Gastrocnemius medialis (tissue), 4 donors: ENCODE measurements around the gene RFXANK. TPM values are rescaled to one million over a fixed set of nuclear protein-coding genes. Genes with fewer than 3 reads are reported as not detected.

ENCODE experiments used
- ATAC-seq, 2 donors: fragments of 150-250 bp; one replicate each; pipeline ENCODE4 v1.9.1; 2016
- DNase-seq, 2 donors: peaks; one replicate each; pipeline ENCODE4 v3.0.0-alpha.2; 2019
- H3K27ac ChIP-seq, 4 donors: fragments of 200-600 bp; sonication (generic); 1 replicate in 1 of 4; 2 replicates in 3 of 4; pipeline ENCODE4 v1.5.1; 2016 to 2018; ENCODE audit warnings: mild to moderate bottlenecking in 2 of 4, moderate library complexity in 1 of 4
- H3K27me3 ChIP-seq, 3 donors: fragments of 200-600 bp; sonication (generic) in 2 of 3; 1 replicate in 1 of 3; 2 replicates in 2 of 3; pipeline versions ENCODE4 v1.5.1 to v1.6.0; 2016 to 2019; ENCODE audit warnings: mild to moderate bottlenecking in 1 of 3, moderate library complexity in 1 of 3
- H3K36me3 ChIP-seq, 2 donors: fragments of 200-600 bp; sonication (generic) in 1 of 2; one replicate each; pipeline ENCODE4 v1.5.1; 2017 to 2018
- H3K4me1 ChIP-seq, 2 donors: fragments of 200-600 bp; sonication (generic) in 1 of 2; one replicate each; pipeline ENCODE4 v1.5.1; 2016 to 2017; ENCODE audit warnings: mild to moderate bottlenecking in 2 of 2
- H3K4me3 ChIP-seq, 4 donors: fragments of 200-600 bp; sonication (generic) in 3 of 4; 1 replicate in 1 of 4; 2 replicates in 3 of 4; pipeline ENCODE4 v1.5.1; 2016 to 2019; ENCODE audit warnings: mild to moderate bottlenecking in 2 of 4
- H3K9me3 ChIP-seq, 3 donors: fragments of 200-600 bp; sonication (generic) in 2 of 3; 1 replicate in 1 of 3; 2 replicates in 2 of 3; pipeline ENCODE4 v1.5.1; 2016 to 2019
- CTCF ChIP-seq, 5 experiments: fragments of 450-650 bp in 3 of 5; fragments of 200-600 bp in 2 of 5; sonication (generic) in 2 of 5; IDR thresholded peaks in 4 of 5; conservative IDR thresholded peaks in 1 of 5; 1 replicate in 4 of 5; 2 replicates in 1 of 5; pipeline ENCODE4 v1.5.1; 2016 to 2019; ENCODE audit warnings: antibody characterized with exemption in 5 of 5, mild to moderate bottlenecking in 3 of 5, moderate library complexity in 3 of 5
- POLR2A ChIP-seq, 2 donors: fragments of 450-650 bp; IDR thresholded peaks; one replicate each; pipeline ENCODE4 v1.6.1; 2017; ENCODE audit warnings: antibody characterized with exemption in 2 of 2, mild to moderate bottlenecking in 2 of 2, moderate library complexity in 2 of 2
- in situ Hi-C, 4 donors: fragments of 200-750 bp; cut with MboI; loops; one replicate each; pipeline versions ENCODE4 v1.15.0 to v1.8.0; 2017; ENCODE audit warnings: low sequenced_read_pairs in 4 of 4
- intact Hi-C: fragments of 100-400 bp; cut with DNase I; formaldehyde crosslinking; loops from one replicate; pipeline ENCODE4 v1.15.1; 2023; ENCODE audit warnings: low total_unique reads
- total RNA-seq, 4 donors: library from RNA; depleted of rRNA; stranded (reverse); fragments of >200 nt; gene quantifications; one replicate each; pipeline versions ENCODE4 v1.1.0 to v1.2.3, GENCODE V29; 2016

Gene RFXANK
- total RNA-seq, 4 donors from 2014 or later, result 25.5 to 44.1 (median 35.1) TPM

- ATAC-seq, result no peak
- DNase-seq, result no peak
- in situ Hi-C loops (no loop called here), intact Hi-C loops (no loop called here)
- Histone ChIP-seq H3K36me3 (peaks cover 0 to 37% of the 10 kb centered on the region in 2 donors), H3K27me3 (peaks cover 0 to 2% (median 0%) of the 10 kb centered on the region in 3 donors), H3K27ac (peak overlapping the region; percentile 84 to 91 (median 88)), H3K9me3 (no peaks in the 10 kb centered on the region), H3K4me1 (peaks cover 6 to 9% of the 10 kb centered on the region in 2 donors), H3K4me3 (peak overlapping the region; percentile 55 to 82 (median 77))
- no peak for TF ChIP-seq POLR2A (IDR thresholded peaks at IDR 0.05)
- no peak for TF ChIP-seq CTCF (IDR thresholded peaks at IDR 0.05 in 4 of 5, conservative IDR thresholded peaks at IDR 0.05 in 1 of 5)
Measured at GRCh38 chr19:19201697-19202630, 9.9 kb downstream of the RFXANK start.

DNA sequence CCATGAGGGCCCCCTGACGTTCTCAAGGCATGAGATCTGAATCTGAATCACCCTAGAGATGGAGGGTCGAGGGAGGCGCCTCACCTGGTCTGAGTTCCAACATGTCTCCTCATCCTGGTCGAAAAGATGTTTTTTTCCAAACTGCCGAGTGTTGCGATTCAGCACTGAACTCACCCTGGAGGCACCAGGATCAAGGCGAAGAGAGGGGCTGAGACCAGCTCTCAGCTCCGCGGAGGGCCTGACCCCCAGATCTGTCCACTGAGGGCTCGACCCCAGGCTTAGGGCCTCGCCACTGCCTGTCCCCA lies 10.6 kb downstream of the RFXANK start:
- H3K4me3 ChIP-seq, result peak overlapping the region; percentile 55 to 82 (median 77)
- no peaks in the 10 kb centered on the region for H3K9me3 ChIP-seq
- TF ChIP-seq POLR2A (IDR thresholded peaks at IDR 0.05) (no peak), CTCF (IDR thresholded peaks at IDR 0.05 in 4 of 5, conservative IDR thresholded peaks at IDR 0.05 in 1 of 5) (no peak)
- H3K4me1 ChIP-seq, result peaks cover 6 to 9% of the 10 kb centered on the region in 2 donors
- peaks cover 0 to 30% of the 10 kb centered on the region in 2 donors for H3K36me3 ChIP-seq
- no peak for DNase-seq
- peak overlapping the region; percentile 84 to 91 (median 88) for H3K27ac ChIP-seq
- in situ Hi-C loops (no loop called here), intact Hi-C loops (loop anchor here (1.0 kb wide), 1 partner anchor 10 kb away; the partner anchor contains the start of genes BORCS8 and RFXANK)
- ATAC-seq, result peak in 1 of 2 donors; percentile 2
- H3K27me3 ChIP-seq, result peaks cover 0 to 2% (median 0%) of the 10 kb centered on the region in 3 donors

- Histone ChIP-seq H3K4me1 (peaks cover 6 to 9% of the 10 kb centered on the region in 2 donors), H3K27me3 (peaks cover 0 to 5% (median 3%) of the 10 kb centered on the region in 3 donors), H3K4me3 (peak within 1 kb of the TSS; percentile 55 to 82 (median 77)), H3K9me3 (no peaks in the 10 kb centered on the region), H3K36me3 (peaks cover 0 to 25% of the 10 kb centered on the region in 2 donors), H3K27ac (peak within 1 kb of the TSS; percentile 84 to 91 (median 88))
- TF ChIP-seq CTCF (IDR thresholded peaks at IDR 0.05 in 4 of 5, conservative IDR thresholded peaks at IDR 0.05 in 1 of 5), result no peak
- no peak for TF ChIP-seq POLR2A (IDR thresholded peaks at IDR 0.05)
- peak; percentile 95 to 97 for ATAC-seq
- peak; percentile 85 to 87 for DNase-seq
- in situ Hi-C loops, result no loop called here
- intact Hi-C loops, result loop anchor here (1.0 kb wide), 1 partner anchor 11 kb away; the partner anchor contains the start of genes BORCS8 and RFXANK
Measured at GRCh38 chr19:19203012-19203856, 11.2 kb downstream of the RFXANK start, which contains the start of gene NR2C2AP. Gene NR2C2AP (minus strand): TSS chr19:19203414. CDS start chr19:19203060, 354 bp downstream.

DNA sequence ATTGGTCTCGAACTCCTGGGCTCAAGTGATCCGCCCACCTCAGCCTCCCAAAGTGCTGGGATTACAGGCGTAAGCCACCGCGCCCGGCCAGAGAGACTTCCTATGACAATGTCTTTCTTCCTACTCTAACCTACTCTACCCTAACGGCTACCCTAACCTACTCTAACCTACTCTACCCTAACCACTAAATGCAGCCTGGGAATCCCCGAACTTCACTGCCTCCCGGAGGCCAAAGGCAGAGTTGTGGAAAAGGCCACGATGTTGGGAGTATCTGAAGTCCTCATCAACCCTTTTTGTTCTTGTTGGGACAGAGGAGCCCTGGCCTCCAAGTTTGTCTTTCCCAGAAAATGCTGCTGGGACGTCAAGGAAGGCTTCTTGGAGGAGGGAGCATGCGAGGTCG lies 12.1 kb downstream of the RFXANK start:
- Histone ChIP-seq H3K27ac (no peak overlapping the region), H3K4me3 (peak overlapping the region in 1 of 4 donors; percentile 82), H3K9me3 (no peaks in the 10 kb centered on the region), H3K36me3 (peaks cover 0 to 15% of the 10 kb centered on the region in 2 donors), H3K4me1 (peaks cover 6 to 9% of the 10 kb centered on the region in 2 donors), H3K27me3 (peaks cover 3 to 9% (median 7%) of the 10 kb centered on the region in 3 donors)
- in situ Hi-C loops, result no loop called here
- intact Hi-C loops, result no loop called here
- ATAC-seq (no peak), DNase-seq (no peak)
- no peak for TF ChIP-seq CTCF (IDR thresholded peaks at IDR 0.05 in 4 of 5, conservative IDR thresholded peaks at IDR 0.05 in 1 of 5)
- TF ChIP-seq POLR2A (IDR thresholded peaks at IDR 0.05), result no peak
